NCI-H1092 (cell line): ENCODE measurements around the gene SLC37A4.
"Not testable (repeated sequence)": the region's sequence is repeated elsewhere in the genome, so short reads cannot be mapped to it uniquely, and the experiment has no call there.

ENCODE experiments used
- DNase-seq: peaks from one replicate; lab custom pipeline; 2025; lab: John Stamatoyannopoulos, UW

SLC37A4 gene

GRCh38 chr11:119041821-119042514 lies 11.3 kb upstream of the SLC37A4 start:
- no peak for DNase-seq

DNA sequence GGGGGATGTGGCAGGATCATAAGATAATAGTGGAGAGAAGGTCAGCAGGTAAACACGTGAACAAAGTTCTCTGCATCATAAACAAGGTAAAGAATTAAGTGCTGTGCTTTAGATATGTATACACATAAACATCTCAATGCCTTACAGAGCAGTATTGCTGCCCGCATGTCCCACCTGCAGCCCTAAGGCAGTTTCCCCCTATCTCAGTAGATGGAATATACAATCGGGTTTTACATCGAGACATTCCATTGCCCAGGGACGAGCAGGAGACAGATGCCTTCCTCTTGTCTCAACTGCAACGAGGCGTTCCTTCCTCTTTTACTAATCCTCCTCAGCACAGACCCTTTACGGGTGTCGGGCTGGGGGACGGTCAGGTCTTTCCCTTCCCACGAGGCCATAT lies 8.8 kb upstream of the SLC37A4 start:
- not testable (repeated sequence) for DNase-seq

- DNase-seq, result no peak
These were observed 8.2 kb upstream of the SLC37A4 start for GRCh38 chr11:119038884-119039283.

- DNase-seq, result no peak
These were observed 4.1 kb upstream of the SLC37A4 start for GRCh38 chr11:119034813-119035212.

- DNase-seq, result not testable (repeated sequence)
These were observed 2.7 kb upstream of the SLC37A4 start for GRCh38 chr11:119033421-119033820.

- no peak for DNase-seq
These were observed 1.2 kb upstream of the SLC37A4 start for GRCh38 chr11:119031912-119032280.

DNA sequence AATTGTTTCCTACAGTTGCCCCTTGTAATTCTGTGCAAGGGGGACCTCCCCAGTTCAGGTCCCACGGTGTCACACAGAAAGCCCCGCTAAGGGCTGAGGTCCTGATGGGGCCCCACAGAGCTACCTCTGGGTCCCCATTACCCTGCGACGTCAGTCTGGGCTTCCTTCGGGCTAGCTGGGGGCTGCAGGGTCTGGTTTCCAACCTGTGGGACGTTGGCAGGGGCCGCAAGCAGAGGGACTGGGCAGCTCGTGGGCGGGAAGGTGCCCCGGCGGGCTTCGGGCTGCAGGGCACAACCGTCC lies 698 bp downstream of the SLC37A4 start:
- no peak for DNase-seq

DNA sequence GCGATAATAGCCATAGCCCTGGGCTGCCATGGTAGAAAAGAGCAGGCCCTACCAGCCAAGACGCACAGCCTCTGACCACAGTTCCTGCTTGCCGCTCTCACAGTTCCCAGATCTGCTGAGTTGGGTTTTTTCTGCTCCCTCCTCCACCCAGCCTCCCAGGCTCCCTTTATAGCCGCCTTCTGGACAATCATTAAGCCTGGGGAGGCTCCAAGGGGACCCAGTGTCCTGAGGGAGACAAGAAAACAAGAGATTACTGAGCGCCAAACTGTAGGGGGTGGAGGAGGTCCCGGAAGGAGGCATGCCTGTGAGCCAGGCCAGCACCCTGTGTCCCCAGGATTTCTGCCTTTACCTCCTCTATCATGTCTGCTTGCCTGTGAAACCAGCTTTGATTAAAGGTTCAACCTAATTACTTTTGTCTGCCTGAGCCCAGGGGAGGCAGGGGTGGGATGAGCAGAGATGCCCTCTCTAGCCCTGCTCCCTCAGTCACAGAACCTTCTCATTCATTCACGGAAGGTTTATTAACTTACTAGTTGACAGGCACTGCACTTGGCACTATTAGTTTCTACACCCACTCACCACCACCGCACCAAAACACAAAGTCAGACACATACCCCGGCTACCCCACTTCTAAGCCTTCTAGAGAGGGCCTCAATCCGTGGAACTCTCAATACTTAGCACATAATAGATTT lies 1.2 kb downstream of the SLC37A4 start:
- DNase-seq, result no peak

DNA sequence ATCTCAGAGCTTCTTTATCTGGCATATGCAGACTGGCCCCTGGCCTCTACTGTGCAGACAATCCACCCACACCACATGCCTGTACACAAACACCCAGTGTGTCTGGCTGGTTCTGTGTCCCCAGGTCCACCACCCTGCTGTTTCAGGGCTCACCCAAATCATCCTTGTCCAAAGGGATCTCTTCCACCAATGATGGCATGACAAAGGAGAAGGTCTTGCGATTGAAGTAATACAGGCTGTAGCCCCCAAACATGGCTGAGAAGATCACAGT lies 1.7 kb downstream of the SLC37A4 start:
- DNase-seq, result no peak

- DNase-seq, result no peak
These were observed 2.2 kb downstream of the SLC37A4 start for GRCh38 chr11:119028346-119029068.

DNA sequence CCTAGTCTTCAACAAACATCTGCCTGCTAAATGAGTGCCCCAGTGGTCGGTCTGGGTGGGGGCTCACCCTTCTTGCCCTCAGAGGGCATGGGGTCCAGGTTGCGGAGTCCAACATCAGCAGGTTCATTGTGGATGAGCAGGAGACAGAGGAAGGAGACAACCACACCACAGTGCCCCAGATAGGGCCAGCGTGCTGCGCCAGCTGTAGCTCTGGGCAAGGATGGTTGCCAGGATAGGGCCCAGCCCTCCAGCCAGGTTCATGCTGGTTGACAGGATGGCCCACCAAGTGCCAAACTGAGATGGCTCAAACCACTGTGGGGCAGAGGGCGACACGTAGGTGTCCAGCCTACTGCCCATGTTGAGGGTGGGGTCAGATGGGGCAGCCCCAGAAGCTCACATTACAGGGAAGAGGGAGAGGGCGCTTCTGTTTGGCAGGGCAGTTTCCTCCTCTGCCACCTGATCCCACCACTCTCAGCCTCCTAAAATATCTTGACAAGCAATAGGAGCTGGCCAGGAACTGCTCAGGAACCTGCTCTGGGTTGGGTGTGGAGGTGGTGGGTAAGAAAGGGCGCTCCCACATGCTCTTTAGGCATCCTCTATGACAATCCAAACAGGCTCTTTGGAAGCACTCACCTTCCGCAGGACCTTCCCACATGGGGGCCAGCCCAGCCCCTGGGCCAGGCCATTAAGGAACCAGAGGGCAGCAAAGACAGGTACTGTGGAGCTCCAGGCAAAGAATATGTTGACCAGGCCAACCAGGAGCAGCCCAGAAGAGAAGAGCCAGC lies 2.9 kb downstream of the SLC37A4 start:
- no peak for DNase-seq

DNA sequence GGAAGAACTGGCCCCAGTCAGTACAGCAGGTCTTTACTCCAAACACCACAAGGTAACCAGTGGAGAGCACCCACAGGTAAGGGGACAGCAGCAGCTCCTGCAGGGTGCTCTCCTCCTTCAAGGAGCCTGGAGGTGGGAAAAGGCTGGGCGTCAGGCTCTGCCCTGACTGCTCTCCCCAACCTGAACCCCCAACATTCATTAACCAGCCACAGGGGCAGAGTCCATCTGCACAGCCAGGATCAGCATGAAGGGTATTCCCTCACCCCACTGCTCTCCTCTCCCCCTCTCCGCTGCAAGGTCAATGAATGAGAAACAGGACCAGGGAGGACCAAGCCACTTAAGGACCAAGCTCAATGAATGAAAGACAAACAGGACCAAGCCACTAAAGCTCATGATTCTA lies 3.7 kb downstream of the SLC37A4 start:
- no peak for DNase-seq

GRCh38 chr11:119025978-119026766 lies 4.5 kb downstream of the SLC37A4 start:
- DNase-seq, result no peak

GRCh38 chr11:119025541-119025940 lies 5.1 kb downstream of the SLC37A4 start:
- no peak for DNase-seq

GRCh38 chr11:119025099-119025473 lies 5.6 kb downstream of the SLC37A4 start:
- DNase-seq, result no peak

DNA sequence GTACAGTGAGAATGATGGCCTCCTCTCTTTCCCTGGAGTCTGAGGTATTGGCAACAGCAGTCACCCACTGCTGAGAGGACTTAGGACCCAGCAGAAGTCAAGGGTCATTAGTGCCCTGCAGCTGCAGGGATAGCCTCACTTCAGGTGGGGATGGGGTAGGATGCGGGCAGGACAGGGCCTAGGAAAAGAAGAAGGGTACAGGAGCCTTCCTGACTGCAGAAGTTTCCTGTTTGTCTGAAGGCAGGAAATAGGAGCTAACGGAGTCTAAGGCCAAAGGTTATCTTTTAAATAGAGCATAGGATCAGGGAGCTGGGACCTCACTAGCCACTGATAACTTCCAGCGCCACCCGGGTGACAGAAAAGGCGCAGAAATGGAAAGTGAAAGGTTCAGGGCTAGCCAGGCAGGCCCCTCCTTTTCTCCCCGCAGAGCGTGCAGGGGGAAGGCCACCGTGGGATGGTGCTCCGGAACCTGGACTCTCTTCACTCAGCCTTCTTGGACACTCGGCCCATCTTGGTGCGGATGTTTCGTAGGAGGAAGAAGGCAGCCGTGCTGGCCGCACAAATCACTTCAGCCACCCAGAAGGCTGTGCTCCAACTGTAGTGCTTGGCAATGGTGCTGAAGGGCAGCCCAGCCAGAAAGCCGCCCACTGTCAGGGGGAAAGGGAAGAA lies 6.1 kb downstream of the SLC37A4 start:
- no peak for DNase-seq

DNA sequence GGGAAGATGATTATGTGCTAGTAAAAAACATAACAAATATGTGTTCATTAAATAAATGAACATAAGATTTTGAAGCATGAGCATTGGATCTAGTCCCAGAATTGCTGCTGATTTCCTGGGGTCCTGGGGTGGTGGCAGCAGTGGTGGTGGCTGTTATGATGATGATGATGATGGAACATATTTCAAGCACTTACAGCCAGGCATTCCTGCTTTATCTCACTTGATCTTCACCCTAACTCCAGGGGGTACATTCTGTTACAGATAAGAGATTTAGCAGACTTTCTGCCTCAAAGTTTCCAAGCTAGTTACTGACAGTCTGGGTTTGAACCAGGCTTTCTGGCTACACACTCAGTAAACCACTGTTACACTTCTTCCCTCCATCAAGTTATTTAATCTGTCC lies 6.9 kb downstream of the SLC37A4 start:
- DNase-seq, result no peak

DNA sequence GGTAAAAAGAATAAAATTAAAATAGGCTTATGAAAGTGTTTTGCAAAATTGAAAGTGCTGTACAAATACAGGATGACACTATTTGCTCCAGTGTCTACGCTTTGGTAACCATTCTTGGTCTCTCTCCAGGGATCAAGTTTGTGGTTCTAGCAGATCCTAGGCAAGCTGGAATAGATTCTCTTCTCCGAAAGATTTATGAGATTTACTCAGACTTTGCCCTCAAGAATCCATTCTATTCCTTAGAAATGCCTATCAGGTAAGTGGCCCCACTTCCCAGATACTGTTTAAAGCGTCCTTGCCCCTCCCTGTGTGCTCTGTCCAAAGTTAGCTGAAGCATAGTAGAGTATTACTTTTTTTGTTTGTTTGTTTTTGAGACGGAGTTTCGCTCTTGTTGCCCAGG lies 9.0 kb downstream of the SLC37A4 start:
- DNase-seq, result no peak

GRCh38 chr11:119019996-119020395 lies 10.7 kb downstream of the SLC37A4 start:
- DNase-seq, result no peak

- peak; percentile 97 for DNase-seq
These were observed 12.4 kb downstream of the SLC37A4 start, which contains the start of the genes RPS25 and TRAPPC4 for GRCh38 chr11:119018074-119018938. Gene RPS25 (minus strand): TSS chr11:119018343. CDS start chr11:119018284, 59 bp downstream. Gene TRAPPC4 (plus strand): TSS chr11:119018766. CDS start chr11:119018796, 30 bp downstream.
